GM23338 (cell line): ENCODE data around the gene PLPP4. TPM values are rescaled to one million over a fixed set of nuclear protein-coding genes. Genes with fewer than 3 reads are reported as not detected.

Source experiments
- ATAC-seq: fragments of 200-7000 bp; cut with Tn5 transposase; 3 replicates; pipeline ENCODE4 v1.9.1; 2020
- DNase-seq: peaks from one replicate; pipeline ENCODE4 v3.0.0-alpha.2; 2015; ENCODE audit warnings: low spot score
- H2AFZ ChIP-seq: fragments of 200-600 bp; sonication (generic); 2 replicates; pipeline ENCODE4 v1.8.0; 2016; ENCODE audit warnings: antibody characterized with exemption, mild to moderate bottlenecking, moderate library complexity
- H3F3A ChIP-seq: fragments of 200-600 bp; sonication (generic); replicated peaks from 2 replicates; pipeline ENCODE4 v1.8.0; 2017; ENCODE audit warnings: antibody characterized with exemption, mixed run types, low read depth
- H3K27ac ChIP-seq: fragments of 200-600 bp; sonication (generic); 2 replicates; pipeline ENCODE4 v1.6.1; 2016; ENCODE audit warnings: low read depth
- H3K27me3 ChIP-seq: fragments of 200-600 bp; sonication (generic); 2 replicates; pipeline ENCODE4 v1.8.0; 2016; ENCODE audit warnings: mild to moderate bottlenecking, mixed run types, moderate library complexity; ENCODE audit not compliant: insufficient read depth
- H3K36me3 ChIP-seq: fragments of 200-600 bp; sonication (generic); 2 replicates; pipeline ENCODE4 v1.8.0; 2016; ENCODE audit warnings: mild to moderate bottlenecking; ENCODE audit not compliant: insufficient read depth
- H3K4me1 ChIP-seq: fragments of 200-600 bp; sonication (generic); 2 replicates; pipeline ENCODE4 v1.8.0; 2016; ENCODE audit warnings: mild to moderate bottlenecking, moderate library complexity; ENCODE audit not compliant: insufficient read depth
- H3K4me2 ChIP-seq: fragments of 200-600 bp; sonication (generic); 2 replicates; pipeline ENCODE4 v1.7.1; 2017; ENCODE audit warnings: mixed run types
- H3K4me3 ChIP-seq: fragments of 200-600 bp; sonication (generic); 2 replicates; pipeline ENCODE4 v1.6.1; 2016; ENCODE audit warnings: mixed run types
- H3K79me2 ChIP-seq: fragments of 200-600 bp; sonication (generic); replicated peaks from 2 replicates; pipeline ENCODE4 v1.8.0; 2017; ENCODE audit warnings: mild to moderate bottlenecking; ENCODE audit not compliant: insufficient read depth
- H3K9me2 ChIP-seq: fragments of 200-600 bp; sonication (generic); 2 replicates; pipeline ENCODE4 v1.8.0; 2017; ENCODE audit not compliant: insufficient read depth
- H4K20me1 ChIP-seq: fragments of 200-600 bp; sonication (generic); replicated peaks from 2 replicates; pipeline ENCODE4 v1.8.0; 2017; ENCODE audit warnings: mild to moderate bottlenecking; ENCODE audit not compliant: insufficient read depth
- H3K27ac Mint-ChIP-seq: 2 replicates; pipeline ENCODE4 v1.8.0; 2020; ENCODE audit warnings: inconsistent platforms, mild to moderate bottlenecking, moderate library complexity, mixed read lengths
- H3K27me3 Mint-ChIP-seq: 3 replicates; pipeline ENCODE4 v1.8.0; 2022; ENCODE audit warnings: low read depth, mild to moderate bottlenecking, moderate library complexity, mixed read lengths, inconsistent platforms; ENCODE audit not compliant: insufficient read depth, poor library complexity
- H3K36me3 Mint-ChIP-seq: 3 replicates; pipeline ENCODE4 v1.8.0; 2021; ENCODE audit warnings: low read depth, mild to moderate bottlenecking, inconsistent platforms, moderate library complexity, mixed read lengths
- H3K4me1 Mint-ChIP-seq: 3 replicates; pipeline ENCODE4 v1.8.0; 2020; ENCODE audit warnings: mild to moderate bottlenecking, inconsistent platforms, mixed read lengths
- H3K4me3 Mint-ChIP-seq: 3 replicates; pipeline ENCODE4 v1.8.0; 2021; ENCODE audit warnings: moderate library complexity, mild to moderate bottlenecking, inconsistent platforms, mixed read lengths
- H3K9me3 Mint-ChIP-seq: 3 replicates; pipeline ENCODE4 v1.8.0; 2020; ENCODE audit warnings: moderate library complexity, mild to moderate bottlenecking, inconsistent platforms, mixed read lengths
- CREB1 ChIP-seq: fragments of 250-450 bp; sonication (Bioruptor Pico); IDR thresholded peaks from 2 replicates; pipeline ENCODE4 v1.5.0; 2020; ENCODE audit warnings: low read depth, mild to moderate bottlenecking, moderate library complexity
- ETS1 ChIP-seq: IDR thresholded peaks from 2 replicates; pipeline ENCODE4 v1.6.1; 2016; ENCODE audit warnings: antibody characterized with exemption
- EZH2 ChIP-seq: fragments of 200-600 bp; sonication (generic); IDR thresholded peaks from one replicate; pipeline ENCODE4 v1.8.0; 2017; ENCODE audit warnings: antibody characterized with exemption, mild to moderate bottlenecking, low read depth; ENCODE audit not compliant: unreplicated experiment
- EZH2phosphoT487 ChIP-seq: fragments of 200-600 bp; sonication (generic); IDR thresholded peaks from one replicate; pipeline ENCODE4 v1.8.1; 2018; ENCODE audit warnings: antibody characterized with exemption; ENCODE audit not compliant: unreplicated experiment
- JUNB ChIP-seq: IDR thresholded peaks from one replicate; pipeline ENCODE4 v1.6.1; 2016; ENCODE audit warnings: antibody characterized with exemption; ENCODE audit not compliant: unreplicated experiment
- NANOG ChIP-seq: IDR thresholded peaks from 2 replicates; pipeline ENCODE4 v1.6.1; 2016; ENCODE audit warnings: antibody characterized with exemption, borderline replicate concordance
- REST ChIP-seq: IDR thresholded peaks from one replicate; pipeline ENCODE4 v1.6.1; 2018; ENCODE audit warnings: antibody characterized with exemption; ENCODE audit not compliant: unreplicated experiment
- ZNF114 ChIP-seq: fragments of 250-450 bp; sonication (Bioruptor Pico); IDR thresholded peaks from 2 replicates; pipeline ENCODE4 v1.5.0; 2020; ENCODE audit warnings: mild to moderate bottlenecking, moderate library complexity
- ZNF331 ChIP-seq: fragments of 250-450 bp; sonication (Bioruptor Pico); IDR thresholded peaks from 2 replicates; pipeline ENCODE4 v1.5.0; 2020; ENCODE audit warnings: low read depth, mild to moderate bottlenecking, moderate library complexity
- polyA plus RNA-seq: library from polyadenylated mRNA; unstranded; fragments of >200 nt; fragmentation: Nextera tagmentation; extraction: Ambion mirVana; gene quantifications from 2 replicates; pipeline ENCODE4 v1.2.1, GENCODE V29; 2016
- total RNA-seq: library from RNA; depleted of rRNA; stranded (reverse); fragments of >200 nt; shearing (Covaris generic); gene quantifications from 2 replicates; pipeline ENCODE4 v1.2.3, GENCODE V29; 2014

The PLPP4 gene
- total and polyA plus RNA-seq, 2 experiments from 2014 or later = 0.24 to 0.31 TPM

GRCh38 chr10:120555436-120555835 is 98.4 kb downstream of the PLPP4 start:
- Mint-ChIP-seq H3K27me3 (peaks cover 5% of the 10 kb centered on the region), H3K27ac (no peak overlapping the region), H3K4me1 (peaks cover 25% of the 10 kb centered on the region), H3K9me3 (peaks cover 29% of the 10 kb centered on the region), H3K4me3 (no peak overlapping the region), H3K36me3 (peaks cover 12% of the 10 kb centered on the region)
- Histone ChIP-seq H3K4me3 (no peak overlapping the region), H3K36me3 (0 out of 2 replicates have a peak, but pooled peaks cover 2% of the 10 kb centered on the region), H3F3A (no peaks in the 10 kb centered on the region), H3K9me2 (peaks cover 4% of the 10 kb centered on the region; the same call in 1 of the 2 replicates), H2AFZ (no peak overlapping the region; the same call in 1 of the 2 replicates), H3K27ac (no peak overlapping the region), H3K27me3 (no peaks in the 10 kb centered on the region), H3K4me1 (peaks cover 28% of the 10 kb centered on the region), H3K79me2 (no peaks in the 10 kb centered on the region), H3K4me2 (peak overlapping the region; percentile 25), H4K20me1 (no peaks in the 10 kb centered on the region)
- DNase-seq = no peak
- TF ChIP-seq CREB1 = no peak
- no peak for TF ChIP-seq EZH2phosphoT487
- no peak for TF ChIP-seq JUNB
- TF ChIP-seq ZNF331 (CRISPR knock-in tag) = no peak
- TF ChIP-seq ZNF114 (CRISPR knock-in tag) = no peak
- no peak for TF ChIP-seq ETS1
- no peak for TF ChIP-seq EZH2
- TF ChIP-seq REST = no peak
- ATAC-seq = no peak

GRCh38 chr10:120555842-120556532 is 99.0 kb downstream of the PLPP4 start:
- Histone ChIP-seq H3K9me2 (peaks cover 4% of the 10 kb centered on the region; the same call in 1 of the 2 replicates), H3K4me1 (peaks cover 28% of the 10 kb centered on the region), H3K27me3 (no peaks in the 10 kb centered on the region), H3K4me3 (no peak overlapping the region), H3K36me3 (0 out of 2 replicates have a peak, but pooled peaks cover 2% of the 10 kb centered on the region), H3K79me2 (no peaks in the 10 kb centered on the region), H3F3A (no peaks in the 10 kb centered on the region), H3K27ac (no peak overlapping the region), H4K20me1 (no peaks in the 10 kb centered on the region), H2AFZ (no peak overlapping the region; the same call in 1 of the 2 replicates), H3K4me2 (peak overlapping the region; percentile 25)
- H3K9me3 Mint-ChIP-seq = peaks cover 29% of the 10 kb centered on the region
- H3K36me3 Mint-ChIP-seq = peaks cover 12% of the 10 kb centered on the region
- H3K4me3 Mint-ChIP-seq = no peak overlapping the region
- no peak overlapping the region for H3K27ac Mint-ChIP-seq
- no peak for TF ChIP-seq EZH2
- peak; percentile 21; the same call in 1 of the 2 replicates for TF ChIP-seq CREB1
- TF ChIP-seq NANOG = peak; percentile 30; the same call in 1 of the 2 replicates
- H3K4me1 Mint-ChIP-seq = peaks cover 25% of the 10 kb centered on the region
- peak; percentile 18 for DNase-seq
- peak; percentile 85 for ATAC-seq
- peaks cover 5% of the 10 kb centered on the region for H3K27me3 Mint-ChIP-seq
